ENCODE results near the gene ANOS1. TPM values are rescaled to one million over a fixed set of nuclear protein-coding genes. Genes with fewer than 3 reads are reported as not detected.

ANOS1 gene
- total and polyA plus RNA-seq, 12 donors: 0.60 to 7.3 (median 2.0) TPM

DNA sequence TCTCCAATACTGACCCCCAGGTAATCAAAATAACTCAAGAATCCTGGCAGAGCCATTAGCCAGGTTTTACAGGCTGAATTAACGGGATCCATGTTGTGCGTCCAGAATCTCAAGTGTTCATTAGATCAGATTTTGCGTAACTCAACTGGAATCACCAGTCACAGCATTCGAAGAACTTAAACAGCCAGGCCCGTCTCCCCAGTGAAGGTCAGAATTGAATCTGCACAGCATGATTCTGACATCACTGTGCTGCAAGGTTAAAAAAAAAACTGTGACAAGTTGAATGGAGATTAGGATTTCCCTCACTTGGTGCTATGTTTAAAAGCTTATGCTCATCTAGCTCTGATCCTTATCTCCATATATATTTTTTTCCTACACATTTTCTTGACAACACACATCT is 96.1 kb downstream of the ANOS1 start:
- no peak overlapping the region for H3K27ac ChIP-seq
- no peaks in the 10 kb centered on the region for H3K9me3 ChIP-seq (replicated peaks in 1 of 3)
- H3K27me3 ChIP-seq: no peaks in the 10 kb centered on the region
- no peak overlapping the region for H3K4me3 ChIP-seq
- TF ChIP-seq, protein P1, sequence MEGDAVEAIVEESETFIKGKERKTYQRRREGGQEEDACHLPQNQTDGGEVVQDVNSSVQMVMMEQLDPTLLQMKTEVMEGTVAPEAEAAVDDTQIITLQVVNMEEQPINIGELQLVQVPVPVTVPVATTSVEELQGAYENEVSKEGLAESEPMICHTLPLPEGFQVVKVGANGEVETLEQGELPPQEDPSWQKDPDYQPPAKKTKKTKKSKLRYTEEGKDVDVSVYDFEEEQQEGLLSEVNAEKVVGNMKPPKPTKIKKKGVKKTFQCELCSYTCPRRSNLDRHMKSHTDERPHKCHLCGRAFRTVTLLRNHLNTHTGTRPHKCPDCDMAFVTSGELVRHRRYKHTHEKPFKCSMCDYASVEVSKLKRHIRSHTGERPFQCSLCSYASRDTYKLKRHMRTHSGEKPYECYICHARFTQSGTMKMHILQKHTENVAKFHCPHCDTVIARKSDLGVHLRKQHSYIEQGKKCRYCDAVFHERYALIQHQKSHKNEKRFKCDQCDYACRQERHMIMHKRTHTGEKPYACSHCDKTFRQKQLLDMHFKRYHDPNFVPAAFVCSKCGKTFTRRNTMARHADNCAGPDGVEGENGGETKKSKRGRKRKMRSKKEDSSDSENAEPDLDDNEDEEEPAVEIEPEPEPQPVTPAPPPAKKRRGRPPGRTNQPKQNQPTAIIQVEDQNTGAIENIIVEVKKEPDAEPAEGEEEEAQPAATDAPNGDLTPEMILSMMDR (IDR thresholded peaks at IDR 0.05): no peak
- no peak for TF ChIP-seq POLR2A (IDR thresholded peaks at IDR 0.05)
- H3K36me3 ChIP-seq (replicated peaks in 1 of 2): no peaks in the 10 kb centered on the region
- no peaks in the 10 kb centered on the region for H3K4me1 ChIP-seq (replicated peaks in 1 of 2)
- DNase-seq: no peak
- intact Hi-C loops (cut with DNase I): no loop called here
- WGBS, 4 donors: 57 to 72% (median 64%) methylated on average over 3 to 5 of the region's 5 CpGs

DNA sequence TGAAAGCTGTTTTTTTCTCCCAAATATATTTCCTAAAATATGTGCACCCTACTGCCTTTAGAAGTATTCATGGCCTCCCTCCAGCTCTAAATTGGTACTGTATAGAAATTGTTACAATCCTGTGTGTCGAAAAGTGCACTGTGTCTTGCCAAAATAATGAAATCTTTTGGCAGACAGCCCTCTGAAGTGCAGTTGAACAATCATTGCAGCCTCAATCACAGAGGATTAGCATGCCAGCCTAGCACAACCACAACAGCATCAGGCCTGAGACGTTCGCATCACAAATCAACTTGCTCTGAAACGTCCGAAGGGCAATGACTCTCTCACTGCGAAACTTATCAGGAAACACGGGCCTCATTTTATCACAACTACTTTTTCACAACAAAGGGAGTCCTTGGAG is 99.0 kb downstream of the ANOS1 start:
- Histone ChIP-seq H3K27ac (no peak overlapping the region), H3K36me3 (replicated peaks in 1 of 2) (no peaks in the 10 kb centered on the region), H3K9me3 (replicated peaks in 1 of 3) (no peaks in the 10 kb centered on the region), H3K27me3 (no peaks in the 10 kb centered on the region), H3K4me3 (no peak overlapping the region), H3K4me1 (replicated peaks in 1 of 2) (no peaks in the 10 kb centered on the region)
- intact Hi-C loops (cut with DNase I): no loop called here
- DNase-seq: no peak
- 29 to 45% (median 37%) methylated on average over 7 of the region's 7 CpGs for WGBS, 4 donors
- TF ChIP-seq POLR2A (IDR thresholded peaks at IDR 0.05): no peak
- TF ChIP-seq, protein P1 (IDR thresholded peaks at IDR 0.05): no peak

DNA sequence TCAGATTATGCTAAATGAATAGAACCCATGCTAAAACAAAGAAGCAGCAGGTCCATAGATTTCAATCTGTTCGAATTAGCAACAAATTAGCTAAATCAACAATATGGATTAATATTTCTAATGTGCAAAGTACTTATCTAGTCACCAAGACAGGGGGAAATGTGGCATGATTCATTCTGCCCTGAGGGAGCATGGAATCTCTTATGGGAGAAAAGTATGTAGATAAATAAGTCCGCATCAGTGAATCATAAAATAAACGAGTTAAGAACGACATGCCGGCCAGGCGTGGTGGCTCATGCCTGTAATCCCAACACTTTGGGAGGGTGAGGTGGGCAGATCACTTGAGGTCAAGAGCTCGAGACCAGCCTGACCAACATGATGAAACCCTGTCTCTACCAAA is 102.1 kb downstream of the ANOS1 start:
- H3K9me3 ChIP-seq (replicated peaks in 1 of 3): no peaks in the 10 kb centered on the region
- no peaks in the 10 kb centered on the region for H3K4me1 ChIP-seq (replicated peaks in 1 of 2)
- H3K4me3 ChIP-seq: no peak overlapping the region
- WGBS, 4 donors: 74 to 78% (median 76%) methylated on average over 7 of the region's 7 CpGs
- H3K36me3 ChIP-seq (replicated peaks in 1 of 2): no peaks in the 10 kb centered on the region
- H3K27me3 ChIP-seq: no peaks in the 10 kb centered on the region
- no peak overlapping the region for H3K27ac ChIP-seq
- intact Hi-C loops (cut with DNase I): no loop called here
- TF ChIP-seq POLR2A (IDR thresholded peaks at IDR 0.05): no peak
- no peak for DNase-seq

DNA sequence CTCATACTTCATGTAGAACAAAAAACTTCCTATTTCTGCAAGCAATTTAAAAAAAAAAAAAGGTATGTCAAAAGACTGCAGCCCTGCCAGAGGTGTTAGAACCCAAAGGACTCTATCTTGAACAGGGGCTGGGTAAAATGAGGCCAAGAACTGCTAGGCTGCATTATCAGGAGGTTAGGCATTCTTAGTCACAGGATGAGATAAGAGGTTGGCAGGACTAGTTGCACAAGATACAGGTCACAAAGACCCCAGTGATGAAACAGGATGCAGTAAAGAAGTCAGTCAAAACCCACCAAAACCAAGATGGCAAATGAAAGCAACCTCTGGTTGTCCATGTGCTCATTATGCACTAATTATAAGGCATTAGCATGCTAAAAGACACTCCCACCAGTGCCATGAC is 104.1 kb downstream of the ANOS1 start:
- no peaks in the 10 kb centered on the region for H3K9me3 ChIP-seq (replicated peaks in 1 of 3)
- TF ChIP-seq, protein P1 (IDR thresholded peaks at IDR 0.05): no peak
- no peak for TF ChIP-seq POLR2A (IDR thresholded peaks at IDR 0.05)
- H3K4me3 ChIP-seq: no peak overlapping the region
- no peak for DNase-seq
- intact Hi-C loops (cut with DNase I): no loop called here
- no peaks in the 10 kb centered on the region for H3K36me3 ChIP-seq (replicated peaks in 1 of 2)
- no peaks in the 10 kb centered on the region for H3K4me1 ChIP-seq (replicated peaks in 1 of 2)
- H3K27ac ChIP-seq: no peak overlapping the region
- H3K27me3 ChIP-seq: no peaks in the 10 kb centered on the region

DNA sequence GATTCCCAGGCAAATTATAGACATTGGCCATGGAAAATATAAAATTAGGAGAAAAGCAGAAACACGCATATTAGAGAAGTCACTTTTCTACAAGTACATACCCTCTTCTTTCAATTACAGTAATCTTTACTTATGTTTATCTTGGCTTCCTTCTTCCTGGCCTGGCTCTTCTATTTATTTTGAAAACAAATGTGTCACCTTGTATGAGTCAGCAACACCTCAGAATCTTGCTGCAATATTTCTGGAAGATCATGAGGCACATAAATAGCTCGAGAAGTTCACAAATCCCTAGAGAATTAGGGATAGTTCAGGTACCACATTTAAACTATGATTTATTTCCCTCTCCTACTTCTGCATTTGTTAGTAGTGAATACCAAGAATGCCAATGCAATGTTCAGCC is 124.6 kb downstream of the ANOS1 start:
- Histone ChIP-seq H3K4me1 (replicated peaks in 1 of 2) (no peaks in the 10 kb centered on the region), H3K9me3 (replicated peaks in 1 of 3) (no peaks in the 10 kb centered on the region), H3K36me3 (replicated peaks in 1 of 2) (no peaks in the 10 kb centered on the region), H3K27me3 (no peaks in the 10 kb centered on the region), H3K27ac (no peak overlapping the region), H3K4me3 (no peak overlapping the region)
- WGBS, 4 donors: 55 to 71% (median 57%) methylated on average over 2 of the region's 2 CpGs
- DNase-seq: no peak
- intact Hi-C loops (cut with DNase I): no loop called here
- TF ChIP-seq POLR2A (IDR thresholded peaks at IDR 0.05): no peak
- TF ChIP-seq, protein P1 (IDR thresholded peaks at IDR 0.05): no peak
